Right lobe of liver (tissue), 6 donors: ENCODE results near the gene KPNB1. TPM values are rescaled to one million over a fixed set of nuclear protein-coding genes. Genes with fewer than 3 reads are reported as not detected.

Experiments
- ATAC-seq, 4 donors: fragments of 200-7000 bp; cut with Tn5 transposase; one replicate each; pipeline ENCODE4 v1.9.1; 2020; ENCODE audit warnings: mild to moderate bottlenecking in 4 of 4, moderate library complexity in 4 of 4
- DNase-seq, 3 donors: peaks; one replicate each; pipeline ENCODE4 v3.0.0-alpha.2; 2020
- H3K27ac ChIP-seq, 3 donors: fragments of 200-600 bp; one replicate each; pipeline ENCODE4 v1.8.0; 2022
- H3K27me3 ChIP-seq, 2 donors: fragments of 200-600 bp; one replicate each; pipeline ENCODE4 v1.8.0; 2022
- H3K36me3 ChIP-seq, 4 donors: fragments of 200-600 bp; sonication (generic) in 1 of 4; one replicate each; pipeline versions ENCODE4 v1.5.1 to v1.8.0; 2017 to 2022; ENCODE audit warnings: control low read depth in 1 of 4
- H3K4me1 ChIP-seq, 4 donors: fragments of 200-600 bp; sonication (generic) in 1 of 4; one replicate each; pipeline versions ENCODE4 v1.5.1 to v1.8.0; 2017 to 2022; ENCODE audit warnings: control low read depth in 1 of 4
- H3K4me3 ChIP-seq, 3 donors: fragments of 200-600 bp; one replicate each; pipeline ENCODE4 v1.8.0; 2022
- H3K9me3 ChIP-seq, 4 donors: fragments of 200-600 bp; sonication (generic) in 1 of 4; one replicate each; pipeline versions ENCODE4 v1.5.1 to v1.8.0; 2017 to 2022; ENCODE audit warnings: control low read depth in 1 of 4
- CTCF ChIP-seq, 4 donors: fragments of 200-600 bp in 3 of 4; fragments of 450-650 bp in 1 of 4; IDR thresholded peaks; one replicate each; pipeline versions ENCODE4 v1.5.1 to v1.8.0; 2016 to 2022; ENCODE audit warnings: antibody characterized with exemption in 4 of 4, mild to moderate bottlenecking in 2 of 4
- POLR2A ChIP-seq: fragments of 450-650 bp; IDR thresholded peaks from one replicate; pipeline ENCODE4 v1.6.1; 2017; ENCODE audit warnings: antibody characterized with exemption, mild to moderate bottlenecking
- whole genome bisulfite sequencing: methylation state at CpG from one replicate; pipeline ENCODE4 v1.1.6; 2018; ENCODE audit warnings: low coverage, low lambda C conversion rate; ENCODE audit not compliant: insufficient coverage; ENCODE audit errors: missing lambda C conversion rate; 5-methylcytosine and 5-hydroxymethylcytosine counted together
- intact Hi-C, 2 donors: fragments of 100-400 bp; cut with DNase I; formaldehyde crosslinking; loops; one replicate each; pipeline versions ENCODE4 v1.11.2 to v1.14.1; 2022
- total RNA-seq, 6 experiments: library from RNA; depleted of rRNA in 2 of 6; stranded (reverse); fragments of >200 nt in 2 of 6; fragmentation: NEBNext Ultra II Directional in 3 of 6; extraction: Animal tissue kit (Norgen Biotek cat#: 25700) in 3 of 6; gene quantifications; one replicate each; pipeline versions ENCODE4 v1.1.0 to v1.2.4, GENCODE V29; 2016 to 2023
- donor health status: DM: no; HTN: yes; CAD: no.
- donor health status: DM: no; HTN: no; CAD: no.
- donor health status: DM: no; HTN: no; CAD: no.
- donor health status: DM: no; HTN: yes; CAD: no.
- donor health status: DM: no; HTN: yes; CAD: no.

Gene KPNB1
- total RNA-seq, 6 experiments from 2014 or later = 80.8 to 104 (median 94.5) TPM

- H3K4me3 ChIP-seq = peak overlapping the region; percentile 91 to 96 (median 94)
- DNase-seq (peak in 2 of 3 donors; percentile 61 to 72), ATAC-seq (peak; percentile 26 to 37 (median 30))
- no peaks in the 10 kb centered on the region for H3K9me3 ChIP-seq
- H3K36me3 ChIP-seq = peaks cover 0 to 26% (median 13%) of the 10 kb centered on the region in 4 donors
- H3K27ac ChIP-seq = peak overlapping the region; percentile 76 to 87 (median 81)
- H3K4me1 ChIP-seq = peaks cover 0 to 41% (median 17%) of the 10 kb centered on the region in 4 donors
- WGBS = 0% methylated on average over 4 of the region's 48 CpGs
- no peaks in the 10 kb centered on the region for H3K27me3 ChIP-seq
- TF ChIP-seq CTCF (IDR thresholded peaks at IDR 0.05) = no peak
- TF ChIP-seq POLR2A = peak; percentile 17
- intact Hi-C loops = no loop called here
These were observed 329 bp downstream of the KPNB1 start for GRCh38 chr17:47649972-47650524.

GRCh38 chr17:47650525-47651522, 1.1 kb downstream of the KPNB1 start:
- intact Hi-C loops = no loop called here
- ATAC-seq = peak; percentile 63 to 75 (median 69)
- WGBS = 1% methylated on average over 18 of the region's 39 CpGs

GRCh38 chr17:47651704-47652103, 2.0 kb downstream of the KPNB1 start:
- DNase-seq = no peak
- ATAC-seq = no peak
- Histone ChIP-seq H3K4me3 (peak overlapping the region in 1 of 3 donors; percentile 96), H3K36me3 (peaks cover 2 to 43% (median 18%) of the 10 kb centered on the region in 4 donors), H3K4me1 (peaks cover 0 to 47% (median 22%) of the 10 kb centered on the region in 4 donors), H3K9me3 (no peaks in the 10 kb centered on the region), H3K27me3 (no peaks in the 10 kb centered on the region), H3K27ac (no peak overlapping the region)
- no peak for TF ChIP-seq CTCF (IDR thresholded peaks at IDR 0.05)
- TF ChIP-seq POLR2A = no peak
- WGBS = 30% methylated on average over 2 of the region's 2 CpGs
- intact Hi-C loops = no loop called here

More at GRCh38 chr17:47650525-47651522, 1.1 kb downstream of the KPNB1 start:
- H3K27me3 ChIP-seq = no peaks in the 10 kb centered on the region
- TF ChIP-seq POLR2A (no peak), CTCF (IDR thresholded peaks at IDR 0.05) (peak in 1 of 4 donors; percentile 6)
- H3K36me3 ChIP-seq = peaks cover under 1 to 34% (median 16%) of the 10 kb centered on the region in 4 donors
- H3K27ac ChIP-seq = peak overlapping the region; percentile 76 to 87 (median 81)
- peaks cover 0 to 47% (median 21%) of the 10 kb centered on the region in 4 donors for H3K4me1 ChIP-seq
- no peaks in the 10 kb centered on the region for H3K9me3 ChIP-seq
- DNase-seq = peak; percentile 98
- peak overlapping the region; percentile 91 to 96 (median 94) for H3K4me3 ChIP-seq

- peaks cover 5 to 52% (median 25%) of the 10 kb centered on the region in 4 donors for H3K36me3 ChIP-seq
- no peaks in the 10 kb centered on the region for H3K9me3 ChIP-seq
- no peak for ATAC-seq
- no peak for DNase-seq
- no peak overlapping the region for H3K4me3 ChIP-seq
- intact Hi-C loops = no loop called here
- peaks cover 0 to 47% (median 22%) of the 10 kb centered on the region in 4 donors for H3K4me1 ChIP-seq
- WGBS = 81% methylated on average over 6 of the region's 6 CpGs
- no peak for TF ChIP-seq CTCF (IDR thresholded peaks at IDR 0.05)
- TF ChIP-seq POLR2A = no peak
- H3K27me3 ChIP-seq = no peaks in the 10 kb centered on the region
- H3K27ac ChIP-seq = no peak overlapping the region
These were observed 2.9 kb downstream of the KPNB1 start for GRCh38 chr17:47652570-47652969.
